Epithelial cell of esophagus (primary cell): ENCODE data around the gene HOXD12.

Experiments used
- DNase-seq: peaks from one replicate; pipeline ENCODE4 v3.0.0; 2010; ENCODE audit warnings: low read depth
- H3K4me3 ChIP-seq: 2 replicates; pipeline ENCODE4 v1.5.1; 2011; ENCODE audit warnings: mild to moderate bottlenecking, low read length, control low read depth
- TF ChIP-seq, protein P1 (sequence below): IDR thresholded peaks from 2 replicates; pipeline ENCODE4 v1.5.1; 2011; ENCODE audit warnings: low read depth, mild to moderate bottlenecking, low read length, control low read depth, inconsistent platforms; ENCODE audit not compliant: insufficient read depth; ENCODE audit errors: missing control alignments

Gene HOXD12

DNA sequence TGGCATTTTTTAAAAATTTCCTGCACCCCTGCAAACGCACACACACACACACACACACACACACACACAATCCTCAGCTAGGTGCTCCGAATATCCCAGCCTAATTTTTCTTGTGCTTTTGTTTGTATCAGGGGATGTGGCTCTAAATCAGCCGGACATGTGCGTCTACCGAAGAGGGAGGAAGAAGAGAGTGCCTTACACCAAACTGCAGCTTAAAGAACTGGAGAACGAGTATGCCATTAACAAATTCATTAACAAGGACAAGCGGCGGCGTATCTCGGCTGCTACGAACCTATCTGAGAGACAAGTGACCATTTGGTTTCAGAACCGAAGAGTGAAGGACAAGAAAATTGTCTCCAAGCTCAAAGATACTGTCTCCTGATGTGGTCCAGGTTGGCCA is 5.2 kb upstream of the HOXD12 start:
- no peak for DNase-seq
- no peak overlapping the region for H3K4me3 ChIP-seq
- TF ChIP-seq, protein P1, sequence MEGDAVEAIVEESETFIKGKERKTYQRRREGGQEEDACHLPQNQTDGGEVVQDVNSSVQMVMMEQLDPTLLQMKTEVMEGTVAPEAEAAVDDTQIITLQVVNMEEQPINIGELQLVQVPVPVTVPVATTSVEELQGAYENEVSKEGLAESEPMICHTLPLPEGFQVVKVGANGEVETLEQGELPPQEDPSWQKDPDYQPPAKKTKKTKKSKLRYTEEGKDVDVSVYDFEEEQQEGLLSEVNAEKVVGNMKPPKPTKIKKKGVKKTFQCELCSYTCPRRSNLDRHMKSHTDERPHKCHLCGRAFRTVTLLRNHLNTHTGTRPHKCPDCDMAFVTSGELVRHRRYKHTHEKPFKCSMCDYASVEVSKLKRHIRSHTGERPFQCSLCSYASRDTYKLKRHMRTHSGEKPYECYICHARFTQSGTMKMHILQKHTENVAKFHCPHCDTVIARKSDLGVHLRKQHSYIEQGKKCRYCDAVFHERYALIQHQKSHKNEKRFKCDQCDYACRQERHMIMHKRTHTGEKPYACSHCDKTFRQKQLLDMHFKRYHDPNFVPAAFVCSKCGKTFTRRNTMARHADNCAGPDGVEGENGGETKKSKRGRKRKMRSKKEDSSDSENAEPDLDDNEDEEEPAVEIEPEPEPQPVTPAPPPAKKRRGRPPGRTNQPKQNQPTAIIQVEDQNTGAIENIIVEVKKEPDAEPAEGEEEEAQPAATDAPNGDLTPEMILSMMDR, result no peak

DNA sequence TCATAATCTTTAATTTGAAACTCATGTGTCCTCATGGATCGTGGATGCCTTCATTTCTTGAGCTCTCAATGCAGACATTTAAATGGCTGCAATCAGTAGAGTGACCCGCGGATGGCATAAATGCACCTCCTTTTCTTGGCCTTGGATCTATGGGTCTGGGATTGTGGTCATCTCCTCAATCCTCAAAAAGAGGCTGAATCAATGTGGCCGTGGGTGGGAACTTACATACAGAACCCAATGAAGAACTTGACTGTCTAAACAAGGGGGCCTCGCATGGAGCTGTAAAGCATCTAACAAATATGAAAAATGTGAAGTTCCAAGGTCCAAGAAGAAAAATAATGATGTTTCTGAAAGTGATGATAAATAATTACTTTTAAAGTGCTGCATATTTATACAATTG is 4.2 kb upstream of the HOXD12 start:
- no peak overlapping the region for H3K4me3 ChIP-seq
- DNase-seq, result no peak
- TF ChIP-seq, protein P1, result no peak

DNA sequence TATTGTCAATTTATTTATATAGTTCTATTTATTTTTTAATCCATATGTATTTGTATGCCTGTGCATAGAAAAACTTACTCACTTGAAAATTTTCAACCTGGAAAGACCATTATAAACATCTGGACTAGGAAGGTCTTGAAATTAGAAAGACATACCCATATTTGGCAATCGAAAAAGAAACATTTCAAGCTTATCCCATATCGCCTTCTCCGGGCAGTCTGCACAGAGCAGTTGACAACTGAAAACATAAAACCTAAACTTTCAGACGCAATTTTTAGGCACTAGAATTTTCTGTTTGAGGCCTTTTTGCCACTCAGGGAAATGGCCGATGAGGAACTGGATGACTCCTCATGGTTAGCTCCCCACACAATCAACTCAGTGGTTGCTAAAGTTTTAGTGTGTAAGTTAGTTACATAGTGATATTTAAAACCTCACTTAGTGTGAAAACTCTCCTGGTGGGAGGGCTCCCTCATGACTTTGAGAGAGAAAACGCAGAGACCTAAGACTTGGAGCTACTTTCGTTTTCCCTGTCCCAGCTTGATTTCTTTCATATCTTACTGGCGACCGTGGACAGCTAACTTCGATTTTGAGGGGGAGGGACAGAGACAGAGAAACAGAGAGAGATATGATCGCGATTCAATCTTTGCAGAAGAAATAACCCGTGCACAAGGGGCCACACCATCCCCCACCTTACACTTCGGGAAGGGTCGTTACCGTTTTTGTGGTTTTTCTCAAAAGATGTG is 3.2 kb upstream of the HOXD12 start:
- H3K4me3 ChIP-seq, result no peak overlapping the region
- TF ChIP-seq, protein P1, result no peak
- DNase-seq, result no peak

DNA sequence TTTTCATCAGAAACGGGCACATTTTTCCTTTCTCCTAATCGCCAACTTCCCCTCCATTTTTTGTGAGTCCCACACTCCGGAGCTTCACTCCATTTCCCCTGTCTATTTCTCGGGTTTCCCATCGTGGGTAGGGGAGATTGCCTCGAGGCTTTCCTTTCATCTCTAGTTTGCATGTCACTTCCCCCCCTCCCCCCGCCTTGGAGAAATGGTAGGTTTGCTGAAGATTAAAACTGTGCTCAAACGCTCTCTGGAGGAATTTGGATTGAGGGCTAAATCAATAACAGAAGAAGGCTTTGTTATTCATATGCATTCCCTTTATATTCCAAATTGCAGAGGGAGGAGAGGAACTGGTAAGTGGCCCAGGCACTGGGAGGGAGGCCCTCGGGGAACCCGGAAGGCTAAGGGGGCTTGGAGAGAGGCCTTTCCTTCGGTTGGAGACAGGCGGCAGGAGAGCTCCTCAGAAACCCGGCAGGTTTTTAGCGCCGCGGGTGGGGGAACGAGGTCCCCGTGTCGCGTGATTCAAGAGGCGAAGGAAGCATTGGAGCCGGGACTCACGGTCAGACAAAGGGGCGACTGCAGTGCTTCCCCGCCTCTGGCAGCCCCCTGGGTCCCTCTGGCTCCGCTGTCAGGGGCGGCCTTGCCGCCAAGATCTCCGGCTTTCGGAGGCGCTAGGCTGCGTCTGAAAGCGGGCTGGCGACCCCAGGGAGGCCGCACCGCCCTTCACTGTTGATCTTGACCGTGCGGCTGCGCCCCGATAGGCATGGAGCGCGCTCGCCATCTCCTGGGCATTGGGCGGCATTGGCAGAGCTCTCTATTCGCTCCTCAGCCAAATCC is 2.4 kb upstream of the HOXD12 start:
- DNase-seq, result peak; percentile 64
- H3K4me3 ChIP-seq, result no peak overlapping the region

DNA sequence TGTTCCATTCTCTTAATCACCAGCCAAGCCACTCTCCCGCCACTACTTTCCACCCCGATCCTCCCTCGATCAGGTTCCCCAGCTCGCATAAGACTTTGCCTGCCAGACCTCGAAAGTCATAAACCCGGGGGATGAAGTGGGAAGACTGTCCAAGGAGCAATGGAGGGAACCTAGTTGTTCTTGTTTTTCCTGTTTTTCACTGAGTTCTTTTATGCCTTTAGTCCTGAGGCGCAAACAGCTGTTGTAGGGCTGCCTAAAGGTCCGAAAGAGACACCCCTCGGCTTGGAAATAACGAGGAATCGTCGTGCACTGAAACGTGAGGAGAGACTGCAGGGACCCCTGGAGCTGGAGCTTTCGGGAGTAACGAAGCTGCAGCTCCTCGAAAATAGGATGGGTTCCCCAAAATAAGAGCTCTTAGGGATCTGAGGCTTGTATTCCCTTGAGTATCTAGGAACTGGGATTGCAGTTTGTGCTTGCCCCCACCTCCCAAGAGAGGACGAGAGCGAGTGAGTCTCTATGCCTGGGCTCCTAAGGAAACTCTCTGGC is 1.7 kb upstream of the HOXD12 start:
- TF ChIP-seq, protein P1, result no peak
- no peak overlapping the region for H3K4me3 ChIP-seq

More for the DNA sequence above, 2.4 kb upstream of the HOXD12 start:
- TF ChIP-seq, protein P1, result peak; percentile 84

DNA sequence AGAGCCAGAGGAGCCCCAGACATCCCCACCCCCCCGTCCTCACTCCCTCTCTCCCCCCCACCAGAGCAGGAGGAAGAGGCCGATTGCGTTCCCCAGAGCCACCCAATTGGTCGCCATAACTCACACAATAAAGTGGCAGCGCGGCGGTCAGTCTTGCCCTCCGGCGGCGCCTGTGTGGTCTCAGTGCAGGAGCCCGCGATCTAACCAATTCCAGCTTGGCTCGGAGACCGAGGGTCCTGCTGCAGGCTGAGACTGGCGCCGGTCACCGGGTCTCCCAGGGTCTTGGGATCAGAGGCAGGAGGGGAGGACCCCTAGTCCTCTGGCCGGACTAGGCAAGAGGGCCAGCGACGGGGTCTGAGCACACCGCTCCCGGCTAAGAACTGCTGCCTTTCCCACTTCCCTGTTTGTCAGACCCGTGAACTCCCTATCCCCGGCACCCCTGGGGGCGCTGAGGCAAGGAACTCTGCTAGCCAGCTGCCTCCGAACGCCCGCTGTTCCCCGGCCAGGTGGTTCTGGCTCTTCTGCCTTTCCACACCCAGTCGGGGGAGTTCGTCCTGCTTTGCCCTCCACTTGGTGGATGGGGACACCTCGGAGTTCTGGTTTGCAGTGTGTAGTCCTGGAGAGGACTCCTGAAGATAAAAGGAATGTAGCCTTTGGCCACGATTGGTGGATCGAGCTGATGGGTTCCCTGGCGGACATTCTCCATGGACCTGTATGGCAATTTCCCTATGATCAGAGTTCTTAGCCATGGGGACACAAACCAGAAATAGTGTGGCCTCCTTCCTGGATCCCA is 1.0 kb upstream of the HOXD12 start:
- no peak overlapping the region for H3K4me3 ChIP-seq
- no peak for DNase-seq
- TF ChIP-seq, protein P1, result no peak

More for the DNA sequence above, 1.7 kb upstream of the HOXD12 start:
- no peak for DNase-seq
